Liver (tissue), 9 donors: ENCODE measurements around the gene PROC. TPM values are rescaled to one million over a fixed set of nuclear protein-coding genes. Genes with fewer than 3 reads are reported as not detected.

Experiments
- DNase-seq: peaks from one replicate; pipeline ENCODE4 v3.0.0-alpha.2; 2017; ENCODE audit warnings: low spot score
- H3K27ac ChIP-seq, 2 donors: one replicate each; pipeline ENCODE4 v1.7.0; 2013; ENCODE audit warnings: inconsistent platforms in 2 of 2, low read length in 2 of 2, control low read depth in 1 of 2, low read depth in 1 of 2, mild to moderate bottlenecking in 1 of 2
- H3K27me3 ChIP-seq, 4 donors: one replicate each; pipeline versions ENCODE4 v1.6.1 to v1.7.0; 2013; ENCODE audit warnings: low read length in 3 of 4, inconsistent platforms in 1 of 4, mild to moderate bottlenecking in 1 of 4, moderate library complexity in 1 of 4; ENCODE audit not compliant: control insufficient read depth in 4 of 4, insufficient read depth in 4 of 4
- H3K36me3 ChIP-seq, 4 donors: one replicate each; pipeline versions ENCODE4 v1.6.1 to v1.7.0; 2013; ENCODE audit warnings: low read length in 3 of 4, mild to moderate bottlenecking in 3 of 4, low read depth in 1 of 4, moderate library complexity in 1 of 4; ENCODE audit not compliant: control insufficient read depth in 4 of 4, insufficient read depth in 3 of 4
- H3K4me1 ChIP-seq, 4 donors: one replicate each; pipeline versions ENCODE4 v1.6.1 to v1.7.0; 2013; ENCODE audit warnings: low read length in 3 of 4, mild to moderate bottlenecking in 3 of 4, moderate library complexity in 1 of 4; ENCODE audit not compliant: control insufficient read depth in 4 of 4, insufficient read depth in 4 of 4
- H3K4me3 ChIP-seq, 3 donors: one replicate each; pipeline versions ENCODE4 v1.6.1 to v1.7.0; 2013; ENCODE audit warnings: low read length in 3 of 3, control low read depth in 1 of 3, low read depth in 1 of 3, mild to moderate bottlenecking in 1 of 3
- H3K9ac ChIP-seq, 2 donors: one replicate each; pipeline ENCODE4 v1.7.0; 2013; ENCODE audit warnings: low read length in 2 of 2, mild to moderate bottlenecking in 2 of 2, moderate library complexity in 2 of 2, control low read depth in 1 of 2, low read depth in 1 of 2
- H3K9me3 ChIP-seq, 4 donors: one replicate each; pipeline versions ENCODE4 v1.6.1 to v1.7.0; 2013; ENCODE audit warnings: low read length in 3 of 4; ENCODE audit not compliant: control insufficient read depth in 4 of 4
- EGR1 ChIP-seq, 2 donors: IDR thresholded peaks; 2 replicates each; pipeline ENCODE4 v1.6.1; 2016 to 2018; ENCODE audit warnings: antibody characterized with exemption in 2 of 2, low read depth in 2 of 2
- FOXA1 ChIP-seq: IDR thresholded peaks from 2 replicates; pipeline ENCODE4 v1.6.1; 2016; ENCODE audit warnings: antibody characterized with exemption
- FOXA2 ChIP-seq: IDR thresholded peaks from 2 replicates; pipeline ENCODE4 v1.6.1; 2016; ENCODE audit warnings: antibody characterized with exemption
- GABPA ChIP-seq, 2 donors: IDR thresholded peaks in 1 of 2; conservative IDR thresholded peaks in 1 of 2; 2 replicates each; pipeline ENCODE4 v1.6.1; 2016; ENCODE audit warnings: antibody characterized with exemption in 2 of 2, mild to moderate bottlenecking in 1 of 2, moderate library complexity in 1 of 2
- HNF4A ChIP-seq, 2 donors: conservative IDR thresholded peaks; 2 replicates each; pipeline ENCODE4 v1.6.1; 2016; ENCODE audit warnings: antibody characterized with exemption in 2 of 2, mild to moderate bottlenecking in 2 of 2
- HNF4G ChIP-seq: IDR thresholded peaks from 2 replicates; pipeline ENCODE4 v1.6.1; 2016; ENCODE audit warnings: antibody characterized with exemption
- JUND ChIP-seq, 2 donors: IDR thresholded peaks; 2 replicates each; pipeline ENCODE4 v1.6.1; 2016; ENCODE audit warnings: antibody characterized with exemption in 2 of 2
- NR2F2 ChIP-seq: IDR thresholded peaks from 2 replicates; pipeline ENCODE4 v1.6.1; 2016; ENCODE audit warnings: antibody characterized with exemption
- RAD21 ChIP-seq, 2 donors: IDR thresholded peaks; 2 replicates each; pipeline ENCODE4 v1.6.1; 2016; ENCODE audit warnings: antibody characterized with exemption in 2 of 2, mild to moderate bottlenecking in 2 of 2
- RXRA ChIP-seq, 2 donors: IDR thresholded peaks; 2 replicates each; pipeline ENCODE4 v1.6.1; 2017 to 2018; ENCODE audit warnings: antibody characterized with exemption in 2 of 2, mild to moderate bottlenecking in 1 of 2
- SP1 ChIP-seq: IDR thresholded peaks from 2 replicates; pipeline ENCODE4 v1.6.1; 2018; ENCODE audit warnings: antibody characterized with exemption, mild to moderate bottlenecking
- TAF1 ChIP-seq: conservative IDR thresholded peaks from 2 replicates; pipeline ENCODE4 v1.6.1; 2016; ENCODE audit warnings: antibody characterized with exemption, mild to moderate bottlenecking
- YY1 ChIP-seq: IDR thresholded peaks from 2 replicates; pipeline ENCODE4 v1.6.1; 2016; ENCODE audit warnings: antibody characterized with exemption, mild to moderate bottlenecking
- WGBS: extraction: QIAGEN DNeasy Blood & Tissue Kit; methylation state at CpG from one replicate; pipeline ENCODE4 v1.1.7; 2013; 5-methylcytosine and 5-hydroxymethylcytosine counted together
- polyA plus RNA-seq, 2 donors: library from polyadenylated mRNA; stranded (reverse) in 1 of 2; unstranded in 1 of 2; fragments of 200-250 nt in 1 of 2; fragments of >200 nt in 1 of 2; fragmentation: Nextera tagmentation in 1 of 2; extraction: Ambion mirVana in 1 of 2; gene quantifications; one replicate each; pipeline versions ENCODE4 v1.2.1 to v1.2.3, GENCODE V29; 2013 to 2015
- total RNA-seq, 2 donors: library from RNA; depleted of rRNA; stranded (reverse); fragments of >200 nt; gene quantifications; one replicate each; pipeline ENCODE4 v1.2.3, GENCODE V29; 2014
- TF ChIP-seq, protein P1 (sequence below): fragments of 150-350 bp; IDR thresholded peaks from 2 replicates; pipeline ENCODE4 v1.5.1; 2017; ENCODE audit warnings: improper control_type of control experiment, low read depth, low read length; ENCODE audit not compliant: missing input control
- TF ChIP-seq, protein P2 (sequence below): IDR thresholded peaks from 2 replicates; pipeline ENCODE4 v1.6.1; 2016; ENCODE audit warnings: antibody characterized with exemption
- TF ChIP-seq, protein P3 (sequence below): IDR thresholded peaks from 2 replicates; pipeline ENCODE4 v1.6.1; 2016; ENCODE audit warnings: antibody characterized with exemption
- TF ChIP-seq, protein P4 (sequence below): IDR thresholded peaks from 2 replicates; pipeline ENCODE4 v1.6.1; 2016; ENCODE audit warnings: antibody characterized with exemption, mild to moderate bottlenecking
- TF ChIP-seq, protein P5 (sequence below): IDR thresholded peaks from 2 replicates; pipeline ENCODE4 v1.6.1; 2016; ENCODE audit warnings: antibody characterized with exemption
- donor health status: healthy.
- donor health status: healthy.
- donor health status: healthy.
- donor health status: healthy.
- donor health status: healthy.

PROC gene
- total and polyA plus RNA-seq, 4 donors: 150 to 407 (median 341) TPM

DNA sequence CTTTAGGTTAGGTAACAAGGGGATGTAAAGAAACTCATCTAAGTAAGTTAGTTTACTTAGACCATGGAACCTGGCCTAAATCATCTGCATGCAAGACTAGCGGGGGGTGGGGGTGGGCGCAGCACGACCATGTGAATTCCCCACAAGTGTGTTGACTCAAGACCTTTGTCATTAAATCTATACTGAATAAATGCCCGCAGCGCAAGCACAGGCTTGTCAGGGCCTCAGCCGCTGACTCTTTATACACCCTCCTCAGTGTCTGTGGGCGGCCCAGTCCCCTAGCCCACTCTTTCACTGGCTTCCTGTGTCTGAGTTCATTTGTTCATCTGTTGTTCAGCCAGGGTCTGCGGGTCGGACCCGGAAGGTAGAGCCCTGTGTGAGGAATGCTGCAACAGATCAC is 48.2 kb upstream of the PROC start:
- 98% methylated on average over 10 of the region's 10 CpGs for WGBS
- no peaks in the 10 kb centered on the region for H3K36me3 ChIP-seq
- no peak for TF ChIP-seq SP1
- TF ChIP-seq GABPA (IDR thresholded peaks at IDR 0.05 in 1 of 2, conservative IDR thresholded peaks at IDR 0.05 in 1 of 2): no peak
- TF ChIP-seq RAD21 (IDR thresholded peaks at IDR 0.05): no peak
- no peak for TF ChIP-seq EGR1 (IDR thresholded peaks at IDR 0.05; ENCODE audit: low read depth in 2 of 2)
- no peak for TF ChIP-seq NR2F2
- no peak for TF ChIP-seq RXRA (IDR thresholded peaks at IDR 0.05)
- TF ChIP-seq TAF1: no peak
- TF ChIP-seq FOXA1: no peak
- TF ChIP-seq, protein P1, sequence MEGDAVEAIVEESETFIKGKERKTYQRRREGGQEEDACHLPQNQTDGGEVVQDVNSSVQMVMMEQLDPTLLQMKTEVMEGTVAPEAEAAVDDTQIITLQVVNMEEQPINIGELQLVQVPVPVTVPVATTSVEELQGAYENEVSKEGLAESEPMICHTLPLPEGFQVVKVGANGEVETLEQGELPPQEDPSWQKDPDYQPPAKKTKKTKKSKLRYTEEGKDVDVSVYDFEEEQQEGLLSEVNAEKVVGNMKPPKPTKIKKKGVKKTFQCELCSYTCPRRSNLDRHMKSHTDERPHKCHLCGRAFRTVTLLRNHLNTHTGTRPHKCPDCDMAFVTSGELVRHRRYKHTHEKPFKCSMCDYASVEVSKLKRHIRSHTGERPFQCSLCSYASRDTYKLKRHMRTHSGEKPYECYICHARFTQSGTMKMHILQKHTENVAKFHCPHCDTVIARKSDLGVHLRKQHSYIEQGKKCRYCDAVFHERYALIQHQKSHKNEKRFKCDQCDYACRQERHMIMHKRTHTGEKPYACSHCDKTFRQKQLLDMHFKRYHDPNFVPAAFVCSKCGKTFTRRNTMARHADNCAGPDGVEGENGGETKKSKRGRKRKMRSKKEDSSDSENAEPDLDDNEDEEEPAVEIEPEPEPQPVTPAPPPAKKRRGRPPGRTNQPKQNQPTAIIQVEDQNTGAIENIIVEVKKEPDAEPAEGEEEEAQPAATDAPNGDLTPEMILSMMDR: no peak
- TF ChIP-seq FOXA2: no peak
- no peak for TF ChIP-seq HNF4A (conservative IDR thresholded peaks at IDR 0.05)
- TF ChIP-seq, protein P2, sequence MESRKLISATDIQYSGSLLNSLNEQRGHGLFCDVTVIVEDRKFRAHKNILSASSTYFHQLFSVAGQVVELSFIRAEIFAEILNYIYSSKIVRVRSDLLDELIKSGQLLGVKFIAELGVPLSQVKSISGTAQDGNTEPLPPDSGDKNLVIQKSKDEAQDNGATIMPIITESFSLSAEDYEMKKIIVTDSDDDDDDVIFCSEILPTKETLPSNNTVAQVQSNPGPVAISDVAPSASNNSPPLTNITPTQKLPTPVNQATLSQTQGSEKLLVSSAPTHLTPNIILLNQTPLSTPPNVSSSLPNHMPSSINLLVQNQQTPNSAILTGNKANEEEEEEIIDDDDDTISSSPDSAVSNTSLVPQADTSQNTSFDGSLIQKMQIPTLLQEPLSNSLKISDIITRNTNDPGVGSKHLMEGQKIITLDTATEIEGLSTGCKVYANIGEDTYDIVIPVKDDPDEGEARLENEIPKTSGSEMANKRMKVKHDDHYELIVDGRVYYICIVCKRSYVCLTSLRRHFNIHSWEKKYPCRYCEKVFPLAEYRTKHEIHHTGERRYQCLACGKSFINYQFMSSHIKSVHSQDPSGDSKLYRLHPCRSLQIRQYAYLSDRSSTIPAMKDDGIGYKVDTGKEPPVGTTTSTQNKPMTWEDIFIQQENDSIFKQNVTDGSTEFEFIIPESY: no peak
- TF ChIP-seq, protein P3, sequence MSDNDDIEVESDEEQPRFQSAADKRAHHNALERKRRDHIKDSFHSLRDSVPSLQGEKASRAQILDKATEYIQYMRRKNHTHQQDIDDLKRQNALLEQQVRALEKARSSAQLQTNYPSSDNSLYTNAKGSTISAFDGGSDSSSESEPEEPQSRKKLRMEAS: no peak
- no peak for TF ChIP-seq JUND (IDR thresholded peaks at IDR 0.05)
- TF ChIP-seq, protein P4, sequence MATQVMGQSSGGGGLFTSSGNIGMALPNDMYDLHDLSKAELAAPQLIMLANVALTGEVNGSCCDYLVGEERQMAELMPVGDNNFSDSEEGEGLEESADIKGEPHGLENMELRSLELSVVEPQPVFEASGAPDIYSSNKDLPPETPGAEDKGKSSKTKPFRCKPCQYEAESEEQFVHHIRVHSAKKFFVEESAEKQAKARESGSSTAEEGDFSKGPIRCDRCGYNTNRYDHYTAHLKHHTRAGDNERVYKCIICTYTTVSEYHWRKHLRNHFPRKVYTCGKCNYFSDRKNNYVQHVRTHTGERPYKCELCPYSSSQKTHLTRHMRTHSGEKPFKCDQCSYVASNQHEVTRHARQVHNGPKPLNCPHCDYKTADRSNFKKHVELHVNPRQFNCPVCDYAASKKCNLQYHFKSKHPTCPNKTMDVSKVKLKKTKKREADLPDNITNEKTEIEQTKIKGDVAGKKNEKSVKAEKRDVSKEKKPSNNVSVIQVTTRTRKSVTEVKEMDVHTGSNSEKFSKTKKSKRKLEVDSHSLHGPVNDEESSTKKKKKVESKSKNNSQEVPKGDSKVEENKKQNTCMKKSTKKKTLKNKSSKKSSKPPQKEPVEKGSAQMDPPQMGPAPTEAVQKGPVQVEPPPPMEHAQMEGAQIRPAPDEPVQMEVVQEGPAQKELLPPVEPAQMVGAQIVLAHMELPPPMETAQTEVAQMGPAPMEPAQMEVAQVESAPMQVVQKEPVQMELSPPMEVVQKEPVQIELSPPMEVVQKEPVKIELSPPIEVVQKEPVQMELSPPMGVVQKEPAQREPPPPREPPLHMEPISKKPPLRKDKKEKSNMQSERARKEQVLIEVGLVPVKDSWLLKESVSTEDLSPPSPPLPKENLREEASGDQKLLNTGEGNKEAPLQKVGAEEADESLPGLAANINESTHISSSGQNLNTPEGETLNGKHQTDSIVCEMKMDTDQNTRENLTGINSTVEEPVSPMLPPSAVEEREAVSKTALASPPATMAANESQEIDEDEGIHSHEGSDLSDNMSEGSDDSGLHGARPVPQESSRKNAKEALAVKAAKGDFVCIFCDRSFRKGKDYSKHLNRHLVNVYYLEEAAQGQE: no peak
- TF ChIP-seq, protein P5, sequence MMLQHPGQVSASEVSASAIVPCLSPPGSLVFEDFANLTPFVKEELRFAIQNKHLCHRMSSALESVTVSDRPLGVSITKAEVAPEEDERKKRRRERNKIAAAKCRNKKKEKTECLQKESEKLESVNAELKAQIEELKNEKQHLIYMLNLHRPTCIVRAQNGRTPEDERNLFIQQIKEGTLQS: no peak
- no peak for TF ChIP-seq HNF4G
- TF ChIP-seq YY1: no peak

More for the DNA sequence above, 48.2 kb upstream of the PROC start:
- peaks cover 2 to 10% (median 6%) of the 10 kb centered on the region in 4 donors for H3K4me1 ChIP-seq
- no peak overlapping the region for H3K27ac ChIP-seq
- peaks cover 0 to 7% (median under 1%) of the 10 kb centered on the region in 4 donors for H3K9me3 ChIP-seq
- no peak overlapping the region for H3K9ac ChIP-seq
- DNase-seq: no peak
- H3K4me3 ChIP-seq: no peak overlapping the region
- no peaks in the 10 kb centered on the region for H3K27me3 ChIP-seq
